K562 (cell line): Measurements from ENCODE around the gene DDOST.

Experiments used
- AFF4 ChIP-seq: sonication (generic); formaldehyde crosslinking; IDR thresholded peaks from 2 replicates; pipeline ENCODE4 v1.8.0; 2023; ENCODE audit warnings: mild to moderate bottlenecking, missing genetic modification reagents
- CTCF ChIP-seq, 3 experiments: IDR thresholded peaks in 2 of 3; conservative IDR thresholded peaks in 1 of 3; 2 replicates each; pipeline ENCODE4 v1.5.1; 2011 to 2012; ENCODE audit warnings: low read length in 3 of 3, mild to moderate bottlenecking in 3 of 3, control low read depth in 2 of 3, improper control_type of control experiment in 1 of 3, inconsistent platforms in 1 of 3, low read depth in 1 of 3, mixed read lengths in 1 of 3, moderate library complexity in 1 of 3; ENCODE audit not compliant: insufficient read depth in 2 of 3
- ELK1 ChIP-seq: sonication (generic); formaldehyde crosslinking; IDR thresholded peaks from 2 replicates; pipeline ENCODE4 v1.8.1; 2022; ENCODE audit warnings: missing genetic modification reagents
- NR2C2 ChIP-seq, 2 experiments: fragments of 200-800 bp in 1 of 2; sonication (Bioruptor generic) in 1 of 2; sonication (generic) in 1 of 2; formaldehyde crosslinking in 1 of 2; IDR thresholded peaks; 2 replicates each; pipeline versions ENCODE4 v1.6.1 to v1.8.0; 2016 to 2022; ENCODE audit warnings: mild to moderate bottlenecking in 1 of 2, missing compliant biosample characterization in 1 of 2, missing genetic modification characterization in 1 of 2, missing genetic modification reagents in 1 of 2
- PHB ChIP-seq: fragments of 250-450 bp; sonication (Bioruptor Pico); IDR thresholded peaks from 2 replicates; pipeline ENCODE4 v1.5.0; 2021
- PML ChIP-seq: IDR thresholded peaks from 2 replicates; pipeline ENCODE4 v1.6.1; 2012; ENCODE audit warnings: low read length, inconsistent platforms
- RFX5 ChIP-seq: IDR thresholded peaks from 2 replicates; pipeline ENCODE4 v1.6.1; 2011; ENCODE audit warnings: low read depth, mild to moderate bottlenecking, improper control_type of control experiment, low read length
- SIRT6 ChIP-seq: IDR thresholded peaks from one replicate; pipeline ENCODE4 v1.6.1; 2012; ENCODE audit warnings: low read depth, mild to moderate bottlenecking, control low read depth, inconsistent platforms, low read length, moderate library complexity
- SMARCB1 ChIP-seq: IDR thresholded peaks from 2 replicates; pipeline ENCODE4 v1.6.1; 2011; ENCODE audit warnings: improper control_type of control experiment, low read depth; ENCODE audit not compliant: insufficient read length
- SREBF2 ChIP-seq: sonication (generic); formaldehyde crosslinking; IDR thresholded peaks from 2 replicates; pipeline ENCODE4 v1.4.0; 2020; ENCODE audit warnings: mild to moderate bottlenecking, missing genetic modification reagents

GRCh38 chr1:20684651-20685050 is 23.5 kb upstream of the DDOST start:
- TF ChIP-seq PHB (no peak), SMARCB1 (no peak), SREBF2 (CRISPR knock-in tag) (no peak), ELK1 (CRISPR knock-in tag) (no peak), RFX5 (no peak), CTCF (IDR thresholded peaks at IDR 0.05 in 2 of 3, conservative IDR thresholded peaks at IDR 0.05 in 1 of 3; ENCODE audit: insufficient read depth in 2 of 3, low read depth in 1 of 3, low read length in 3 of 3) (no peak), AFF4 (CRISPR knock-in tag) (no peak), SIRT6 (no peak), PML (no peak), NR2C2 (CRISPR knock-in tag; IDR thresholded peaks at IDR 0.05) (no peak), NR2C2 (tag; IDR thresholded peaks at IDR 0.05) (no peak)
